ENCODE results near the gene TMOD4. TPM values are rescaled to one million over a fixed set of nuclear protein-coding genes. Genes with fewer than 3 reads are reported as not detected.
"Not testable (repeated sequence)": the region's sequence is repeated elsewhere in the genome, so short reads cannot be mapped to it uniquely, and the experiment has no call there.

The TMOD4 gene
- total and polyA plus RNA-seq, 9 of the 15 experiments (the other 6 are each of a cell fraction or from before 2014, with no cell fraction given) = 0.18 to 1.8 (median 1.1) TPM; not detected in 1

GRCh38 chr1:151188667-151189066 is 12.9 kb upstream of the TMOD4 start:
- DNase-seq (ENCODE audit: extremely low read depth in 1 of 4, low spot score in 3 of 4); intact Hi-C loops (cut with micrococcal nuclease); H3K9me3 ChIP-seq (replicated peaks; ENCODE audit: control insufficient read depth, insufficient read depth, low read depth, low read length); CTCF ChIA-PET (ENCODE audit: low intra/inter-chr PET ratio); H2AFZ ChIP-seq (ENCODE audit: low read depth, low read length); FAIRE-seq; H4K20me1 ChIP-seq (replicated peaks; ENCODE audit: control insufficient read depth, insufficient read depth, low read length); H3K27me3 ChIP-seq (ENCODE audit: control insufficient read depth in 2 of 2, insufficient read depth in 2 of 2, low read length in 2 of 2); H3K9me1 ChIP-seq (ENCODE audit: control insufficient read depth, insufficient read depth, low read length); H3K4me1 ChIP-seq (replicated peaks in 1 of 2; ENCODE audit: control insufficient read depth in 2 of 2, insufficient read depth in 2 of 2, low read length in 2 of 2); BruUV-seq (replicated peaks); in situ Hi-C loops (cut with MboI): not testable (repeated sequence)
- ATAC-seq = peak; percentile 28
- H3K79me2 ChIP-seq (ENCODE audit: control insufficient read depth, insufficient read depth, low read length) = peaks cover 35% of the 10 kb centered on the region
- H3K4me3 ChIP-seq = peak overlapping the region; percentile 71
- peak overlapping the region; percentile 17; the same call in 1 of the 3 replicates for H3K27ac ChIP-seq (ENCODE audit: extremely low read depth, low read depth, low read length)
- WGBS (ENCODE audit: insufficient coverage, low coverage, missing lambda C conversion rate) = 13% methylated on average over 8 of the region's 8 CpGs
- POLR2A ChIA-PET = interaction anchor here (1.2 to 1.6 kb wide), 3 partner anchors 11 to 182 kb away, joined by 3 to 6 read pairs (median 3); partner anchors contain the start of genes MINDY1 and TMOD4
- peak overlapping the region; percentile 97 for H3K4me2 ChIP-seq (ENCODE audit: insufficient read depth, low read length)
- H3K9ac ChIP-seq (ENCODE audit: insufficient read depth in 1 of 2, low read depth in 2 of 2, low read length in 2 of 2) = peak overlapping the region; percentile 87 to 92
- 0 out of 2 replicates have a peak, but pooled peaks have one; percentile 16 for TF ChIP-seq ZFX (CRISPR knock-in tag; IDR thresholded peaks at IDR 0.05)
- peak; percentile 11 for TF ChIP-seq KDM5B (IDR thresholded peaks at IDR 0.05; ENCODE audit: insufficient replicate concordance, low read depth, low read length)
- peak; percentile 27 for TF ChIP-seq PRDM10 (IDR thresholded peaks at IDR 0.05; ENCODE audit: partially characterized antibody)
- H3K36me3 ChIP-seq (ENCODE audit: control insufficient read depth, insufficient read depth, low read length) = peaks cover 21% of the 10 kb centered on the region
